Upper lobe of left lung (tissue), 6 donors: ENCODE measurements around the gene TP53BP1. TPM values are rescaled to one million over a fixed set of nuclear protein-coding genes. Genes with fewer than 3 reads are reported as not detected.

Experiments used
- ATAC-seq, 2 donors: fragments of 200-7000 bp; cut with Tn5 transposase; one replicate each; pipeline ENCODE4 v1.9.1; 2022; ENCODE audit warnings: mild to moderate bottlenecking in 2 of 2, moderate library complexity in 2 of 2; ENCODE audit not compliant: low FRiP score in 2 of 2
- DNase-seq, 2 donors: peaks; one replicate each; pipeline ENCODE4 v3.0.0-alpha.2; 2019 to 2020
- H3K27ac ChIP-seq, 4 donors: fragments of 200-600 bp; sonication (generic); one replicate each; pipeline ENCODE4 v1.5.1; 2016 to 2019
- H3K27me3 ChIP-seq, 4 donors: fragments of 200-600 bp; sonication (generic); one replicate each; pipeline ENCODE4 v1.5.1; 2017 to 2019
- H3K36me3 ChIP-seq, 4 donors: fragments of 200-600 bp; sonication (generic); one replicate each; pipeline ENCODE4 v1.5.1; 2016 to 2019
- H3K4me1 ChIP-seq, 4 donors: fragments of 200-600 bp; sonication (generic); one replicate each; pipeline ENCODE4 v1.5.1; 2018 to 2019
- H3K4me3 ChIP-seq, 4 donors: fragments of 200-600 bp; sonication (generic); one replicate each; pipeline ENCODE4 v1.5.1; 2017 to 2019; ENCODE audit warnings: mild to moderate bottlenecking in 2 of 4, moderate library complexity in 1 of 4
- H3K9me3 ChIP-seq, 4 donors: fragments of 200-600 bp; sonication (generic); one replicate each; pipeline ENCODE4 v1.5.1; 2018 to 2019
- CTCF ChIP-seq, 6 experiments: fragments of 450-650 bp in 4 of 6; fragments of 200-600 bp in 2 of 6; sonication (generic) in 2 of 6; IDR thresholded peaks; one replicate each; pipeline ENCODE4 v1.5.1; 2016 to 2019; ENCODE audit warnings: antibody characterized with exemption in 6 of 6
- EP300 ChIP-seq, 4 donors: sonication (generic); formaldehyde crosslinking; IDR thresholded peaks; one replicate each; pipeline ENCODE4 v1.5.1; 2017; ENCODE audit warnings: antibody characterized with exemption in 4 of 4, control low read depth in 2 of 4
- POLR2A ChIP-seq, 4 donors: fragments of 450-650 bp; IDR thresholded peaks; one replicate each; pipeline ENCODE4 v1.5.1; 2016 to 2017; ENCODE audit warnings: antibody characterized with exemption in 4 of 4, mild to moderate bottlenecking in 2 of 4
- POLR2AphosphoS5 ChIP-seq, 2 donors: sonication (generic); formaldehyde crosslinking; IDR thresholded peaks; one replicate each; pipeline ENCODE4 v1.5.1; 2017; ENCODE audit warnings: antibody characterized with exemption in 2 of 2
- WGBS, 2 donors: methylation state at CpG; one replicate each; pipeline ENCODE4 v1.1.5; 2017 to 2018; 5-methylcytosine and 5-hydroxymethylcytosine counted together
- total RNA-seq, 6 donors: library from RNA; depleted of rRNA in 4 of 6; stranded (reverse); fragments of >200 nt in 4 of 6; gene quantifications; one replicate each; pipeline versions ENCODE4 v1.1.0 to v1.2.1, GENCODE V29; 2016 to 2021
- donor health status: DM: no; HTN: no; CAD: no; lungs with moderate emphysema.
- donor health status: DM: no; HTN: yes; CAD: no; lungs with severe emphysema.

Gene TP53BP1
- total RNA-seq, 6 donors from 2014 or later, result 19.3 to 122 (median 28.7) TPM

GRCh38 chr15:43527802-43528541, 35.0 kb upstream of the TP53BP1 start:
- H3K36me3 ChIP-seq, result no peaks in the 10 kb centered on the region
- no peak overlapping the region for H3K27ac ChIP-seq
- TF ChIP-seq CTCF (IDR thresholded peaks at IDR 0.05), result no peak
- no peak for TF ChIP-seq POLR2A (IDR thresholded peaks at IDR 0.05)
- no peak for TF ChIP-seq POLR2AphosphoS5 (IDR thresholded peaks at IDR 0.05)
- no peak for TF ChIP-seq EP300 (IDR thresholded peaks at IDR 0.05)
- no peak for DNase-seq
- no peak overlapping the region for H3K4me3 ChIP-seq
- no peak for ATAC-seq
- no peaks in the 10 kb centered on the region for H3K9me3 ChIP-seq
- H3K4me1 ChIP-seq, result no peaks in the 10 kb centered on the region
- no peaks in the 10 kb centered on the region for H3K27me3 ChIP-seq
- 86 to 89% methylated on average over 10 to 12 of the region's 12 CpGs for WGBS, 2 donors

GRCh38 chr15:43527016-43527801, 34.3 kb upstream of the TP53BP1 start:
- WGBS, 2 donors, result 79 to 91% methylated on average over 9 of the region's 9 CpGs
- DNase-seq, result no peak
- H3K4me1 ChIP-seq, result no peaks in the 10 kb centered on the region

GRCh38 chr15:43526261-43526930, 33.4 kb upstream of the TP53BP1 start:
- ATAC-seq (no peak), DNase-seq (no peak)
- TF ChIP-seq POLR2AphosphoS5 (IDR thresholded peaks at IDR 0.05) (no peak), EP300 (IDR thresholded peaks at IDR 0.05) (no peak), POLR2A (IDR thresholded peaks at IDR 0.05) (no peak), CTCF (IDR thresholded peaks at IDR 0.05) (no peak)
- Histone ChIP-seq H3K4me1 (no peaks in the 10 kb centered on the region), H3K9me3 (no peaks in the 10 kb centered on the region), H3K4me3 (no peak overlapping the region), H3K27me3 (no peaks in the 10 kb centered on the region), H3K36me3 (peaks cover 0 to 6% (median 0%) of the 10 kb centered on the region in 4 donors), H3K27ac (no peak overlapping the region)
- 72 to 85% methylated on average over 11 of the region's 11 CpGs for WGBS, 2 donors

More at GRCh38 chr15:43527016-43527801, 34.3 kb upstream of the TP53BP1 start:
- no peaks in the 10 kb centered on the region for H3K9me3 ChIP-seq
- no peak overlapping the region for H3K27ac ChIP-seq
- TF ChIP-seq EP300 (IDR thresholded peaks at IDR 0.05) (no peak), POLR2AphosphoS5 (IDR thresholded peaks at IDR 0.05) (no peak), POLR2A (IDR thresholded peaks at IDR 0.05) (no peak), CTCF (IDR thresholded peaks at IDR 0.05) (no peak)
- H3K4me3 ChIP-seq, result no peak overlapping the region
- no peak for ATAC-seq
- H3K27me3 ChIP-seq, result no peaks in the 10 kb centered on the region
- H3K36me3 ChIP-seq, result no peaks in the 10 kb centered on the region

- Histone ChIP-seq H3K4me3 (no peak overlapping the region), H3K4me1 (no peaks in the 10 kb centered on the region), H3K9me3 (no peaks in the 10 kb centered on the region), H3K36me3 (peaks cover 0 to 7% (median 0%) of the 10 kb centered on the region in 4 donors), H3K27ac (no peak overlapping the region), H3K27me3 (no peaks in the 10 kb centered on the region)
- 88 to 89% methylated on average over 4 of the region's 4 CpGs for WGBS, 2 donors
- DNase-seq (no peak), ATAC-seq (no peak)
- no peak for TF ChIP-seq EP300 (IDR thresholded peaks at IDR 0.05)
- TF ChIP-seq CTCF (IDR thresholded peaks at IDR 0.05), result no peak
- no peak for TF ChIP-seq POLR2A (IDR thresholded peaks at IDR 0.05)
- no peak for TF ChIP-seq POLR2AphosphoS5 (IDR thresholded peaks at IDR 0.05)
These were observed 32.2 kb upstream of the TP53BP1 start for GRCh38 chr15:43525131-43525530.
